ENCODE measurements around the gene TSPAN3. TPM values are rescaled to one million over a fixed set of nuclear protein-coding genes. Genes with fewer than 3 reads are reported as not detected.

The TSPAN3 gene
- total and polyA plus RNA-seq, 10 of the 15 experiments (the other 5 are each of a cell fraction or from before 2014, with no cell fraction given): 18.9 to 114 (median 57.2) TPM

DNA sequence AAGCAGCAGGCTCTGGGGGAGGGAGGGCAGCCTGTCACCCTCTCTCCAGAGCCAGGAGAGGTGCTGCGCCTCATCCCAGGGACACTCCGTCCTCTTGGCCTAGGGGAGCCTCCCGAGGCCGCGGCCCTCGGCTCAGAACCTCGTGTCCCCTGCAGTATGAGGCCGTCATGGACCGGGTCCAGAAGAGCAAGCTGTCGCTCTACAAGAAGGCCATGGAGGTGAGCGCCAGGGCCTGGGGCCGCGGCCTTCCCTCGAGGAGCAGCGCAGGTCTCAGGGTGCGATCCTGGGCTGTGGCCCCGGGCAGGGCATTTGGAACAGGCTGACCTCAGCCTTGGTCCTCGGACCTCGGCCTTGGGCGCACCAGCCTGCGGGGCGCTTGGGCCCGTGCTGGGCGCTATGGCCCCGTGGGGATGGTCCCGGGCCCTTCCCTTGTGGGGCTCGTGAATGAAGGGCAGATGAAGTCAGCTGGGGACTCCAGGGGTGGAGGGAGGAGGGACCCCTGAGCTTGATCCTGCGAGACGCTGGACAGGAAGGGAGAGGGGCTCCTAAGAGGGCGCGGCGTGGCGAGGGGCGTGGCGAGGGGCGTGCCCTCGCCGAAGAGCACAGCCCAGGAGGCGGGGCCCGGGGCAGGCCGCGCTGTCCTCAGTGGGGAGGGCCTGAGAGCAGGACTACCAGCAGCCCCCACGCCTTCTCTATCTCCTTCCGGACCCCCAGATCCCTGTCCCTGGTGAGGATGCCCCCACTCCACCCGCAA, 43.0 kb downstream of the TSPAN3 start:
- H3K79me2 ChIP-seq (ENCODE audit: control insufficient read depth, insufficient read depth, low read length): no peaks in the 10 kb centered on the region
- no peaks in the 10 kb centered on the region for H3K36me3 ChIP-seq (ENCODE audit: control insufficient read depth in 2 of 2, insufficient read depth in 2 of 2, low read length in 1 of 2)
- TF ChIP-seq ZNF24 (IDR thresholded peaks at IDR 0.05): no peak
- no peak for TF ChIP-seq NR2C2 (IDR thresholded peaks at IDR 0.05; ENCODE audit: borderline replicate concordance, control insufficient read depth, insufficient read length, low read depth)
- no peak for TF ChIP-seq RELA (IDR thresholded peaks at IDR 0.05; ENCODE audit: borderline replicate concordance, partially characterized antibody)
- TF ChIP-seq, protein P1, sequence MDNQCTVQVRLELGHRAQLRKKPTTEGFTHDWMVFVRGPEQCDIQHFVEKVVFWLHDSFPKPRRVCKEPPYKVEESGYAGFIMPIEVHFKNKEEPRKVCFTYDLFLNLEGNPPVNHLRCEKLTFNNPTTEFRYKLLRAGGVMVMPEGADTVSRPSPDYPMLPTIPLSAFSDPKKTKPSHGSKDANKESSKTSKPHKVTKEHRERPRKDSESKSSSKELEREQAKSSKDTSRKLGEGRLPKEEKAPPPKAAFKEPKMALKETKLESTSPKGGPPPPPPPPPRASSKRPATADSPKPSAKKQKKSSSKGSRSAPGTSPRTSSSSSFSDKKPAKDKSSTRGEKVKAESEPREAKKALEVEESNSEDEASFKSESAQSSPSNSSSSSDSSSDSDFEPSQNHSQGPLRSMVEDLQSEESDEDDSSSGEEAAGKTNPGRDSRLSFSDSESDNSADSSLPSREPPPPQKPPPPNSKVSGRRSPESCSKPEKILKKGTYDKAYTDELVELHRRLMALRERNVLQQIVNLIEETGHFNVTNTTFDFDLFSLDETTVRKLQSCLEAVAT (IDR thresholded peaks at IDR 0.05): no peak
- TF ChIP-seq NFXL1 (IDR thresholded peaks at IDR 0.05; ENCODE audit: borderline replicate concordance): no peak
- no peak for TF ChIP-seq ESRRA (IDR thresholded peaks at IDR 0.05; ENCODE audit: low read length)
- TF ChIP-seq NRF1 (conservative IDR thresholded peaks at IDR 0.05; ENCODE audit: low read depth, low read length): no peak
- TF ChIP-seq, protein P2, sequence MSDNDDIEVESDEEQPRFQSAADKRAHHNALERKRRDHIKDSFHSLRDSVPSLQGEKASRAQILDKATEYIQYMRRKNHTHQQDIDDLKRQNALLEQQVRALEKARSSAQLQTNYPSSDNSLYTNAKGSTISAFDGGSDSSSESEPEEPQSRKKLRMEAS (IDR thresholded peaks at IDR 0.05; ENCODE audit: low read depth, low read length): no peak
- TF ChIP-seq WRNIP1 (IDR thresholded peaks at IDR 0.05; ENCODE audit: borderline replicate concordance, low read depth, low read length): no peak
- TF ChIP-seq, protein P3, sequence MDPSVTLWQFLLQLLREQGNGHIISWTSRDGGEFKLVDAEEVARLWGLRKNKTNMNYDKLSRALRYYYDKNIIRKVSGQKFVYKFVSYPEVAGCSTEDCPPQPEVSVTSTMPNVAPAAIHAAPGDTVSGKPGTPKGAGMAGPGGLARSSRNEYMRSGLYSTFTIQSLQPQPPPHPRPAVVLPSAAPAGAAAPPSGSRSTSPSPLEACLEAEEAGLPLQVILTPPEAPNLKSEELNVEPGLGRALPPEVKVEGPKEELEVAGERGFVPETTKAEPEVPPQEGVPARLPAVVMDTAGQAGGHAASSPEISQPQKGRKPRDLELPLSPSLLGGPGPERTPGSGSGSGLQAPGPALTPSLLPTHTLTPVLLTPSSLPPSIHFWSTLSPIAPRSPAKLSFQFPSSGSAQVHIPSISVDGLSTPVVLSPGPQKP (IDR thresholded peaks at IDR 0.05; ENCODE audit: low read depth, low read length): no peak
- no peak for TF ChIP-seq ZSCAN29 (IDR thresholded peaks at IDR 0.05)
- TF ChIP-seq, protein P4, sequence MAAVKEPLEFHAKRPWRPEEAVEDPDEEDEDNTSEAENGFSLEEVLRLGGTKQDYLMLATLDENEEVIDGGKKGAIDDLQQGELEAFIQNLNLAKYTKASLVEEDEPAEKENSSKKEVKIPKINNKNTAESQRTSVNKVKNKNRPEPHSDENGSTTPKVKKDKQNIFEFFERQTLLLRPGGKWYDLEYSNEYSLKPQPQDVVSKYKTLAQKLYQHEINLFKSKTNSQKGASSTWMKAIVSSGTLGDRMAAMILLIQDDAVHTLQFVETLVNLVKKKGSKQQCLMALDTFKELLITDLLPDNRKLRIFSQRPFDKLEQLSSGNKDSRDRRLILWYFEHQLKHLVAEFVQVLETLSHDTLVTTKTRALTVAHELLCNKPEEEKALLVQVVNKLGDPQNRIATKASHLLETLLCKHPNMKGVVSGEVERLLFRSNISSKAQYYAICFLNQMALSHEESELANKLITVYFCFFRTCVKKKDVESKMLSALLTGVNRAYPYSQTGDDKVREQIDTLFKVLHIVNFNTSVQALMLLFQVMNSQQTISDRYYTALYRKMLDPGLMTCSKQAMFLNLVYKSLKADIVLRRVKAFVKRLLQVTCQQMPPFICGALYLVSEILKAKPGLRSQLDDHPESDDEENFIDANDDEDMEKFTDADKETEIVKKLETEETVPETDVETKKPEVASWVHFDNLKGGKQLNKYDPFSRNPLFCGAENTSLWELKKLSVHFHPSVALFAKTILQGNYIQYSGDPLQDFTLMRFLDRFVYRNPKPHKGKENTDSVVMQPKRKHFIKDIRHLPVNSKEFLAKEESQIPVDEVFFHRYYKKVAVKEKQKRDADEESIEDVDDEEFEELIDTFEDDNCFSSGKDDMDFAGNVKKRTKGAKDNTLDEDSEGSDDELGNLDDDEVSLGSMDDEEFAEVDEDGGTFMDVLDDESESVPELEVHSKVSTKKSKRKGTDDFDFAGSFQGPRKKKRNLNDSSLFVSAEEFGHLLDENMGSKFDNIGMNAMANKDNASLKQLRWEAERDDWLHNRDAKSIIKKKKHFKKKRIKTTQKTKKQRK (IDR thresholded peaks at IDR 0.05; ENCODE audit: low read depth, low read length): no peak
- POLR2A ChIA-PET: interaction anchor here (0.8 kb wide), 1 partner anchor 41 kb away, joined by 4 read pairs; no protein-coding TSS in a partner anchor
- H3K9ac ChIP-seq (ENCODE audit: control insufficient read depth, insufficient read depth, low read length): no peak overlapping the region
- H3K27me3 ChIP-seq (replicated peaks in 1 of 2; ENCODE audit: control insufficient read depth in 2 of 2, insufficient read depth in 2 of 2, low read length in 1 of 2): no peaks in the 10 kb centered on the region
- CTCF ChIA-PET: interaction anchor here (6.6 to 17.4 kb wide), 2 partner anchors 30 to 51 kb away, joined by 42 to 483 read pairs; partner anchors contain the start of gene PSTPIP1
- H3K27ac ChIP-seq (ENCODE audit: control insufficient read depth, insufficient read depth): no peak overlapping the region
- H4K20me1 ChIP-seq (ENCODE audit: control insufficient read depth, insufficient read depth): no peaks in the 10 kb centered on the region
- H3K9me3 ChIP-seq (replicated peaks; ENCODE audit: control insufficient read depth, insufficient read depth, low read length): no peaks in the 10 kb centered on the region
- FAIRE-seq (no peak), DNase-seq (ENCODE audit: low read depth, low spot score) (no peak), ATAC-seq (no peak)
- SMC1A ChIA-PET (ENCODE audit: uncharacterized antibody, unreplicated experiment): interaction anchor here (1.5 to 22.2 kb wide), 2 partner anchors 54 to 86 kb away, joined by 5 to 375 read pairs; no protein-coding TSS in a partner anchor
- no peak overlapping the region for H3K4me2 ChIP-seq (ENCODE audit: control insufficient read depth, insufficient read depth)
- intact Hi-C loops (cut with micrococcal nuclease; ENCODE audit: unreplicated experiment) (no loop called here), in situ Hi-C loops (cut with MboI) (no loop called here)
- RAD21 ChIA-PET (ENCODE audit: unreplicated experiment): interaction anchor here (9.5 to 15.5 kb wide), 2 partner anchors 50 to 54 kb away, joined by 189 to 259 read pairs; no protein-coding TSS in a partner anchor
- H3K4me1 ChIP-seq (ENCODE audit: control insufficient read depth, insufficient read depth, low read length): no peaks in the 10 kb centered on the region
- no TSS peak for BruUV-seq (replicated peaks)
- WGBS (ENCODE audit: insufficient coverage, insufficient replicate concordance, low lambda C conversion rate, missing lambda C conversion rate): 85% methylated on average over 26 of the region's 45 CpGs
- H3K4me3 ChIP-seq: no peak overlapping the region
- H2AFZ ChIP-seq (ENCODE audit: control insufficient read depth, low read depth, low read length): no peak overlapping the region
